NCI-H1105 treated with DMSO at 0.1 percent for 48 hours (cell line): Measurements from ENCODE around the gene RAB30.
"Not testable (repeated sequence)": the region's sequence is repeated elsewhere in the genome, so short reads cannot be mapped to it uniquely, and the experiment has no call there.

ENCODE experiments used
- DNase-seq: peaks from one replicate; lab custom pipeline; 2025; lab: John Stamatoyannopoulos, UW

Gene RAB30

GRCh38 chr11:83009999-83010398 lies 61.7 kb downstream of the RAB30 start:
- no peak for DNase-seq

GRCh38 chr11:83009136-83009535 lies 62.6 kb downstream of the RAB30 start:
- not testable (repeated sequence) for DNase-seq

GRCh38 chr11:83008581-83008923 lies 63.1 kb downstream of the RAB30 start:
- DNase-seq = no peak

GRCh38 chr11:83007909-83008580 lies 63.7 kb downstream of the RAB30 start:
- DNase-seq = peak; percentile 44

GRCh38 chr11:83007477-83007876 lies 64.2 kb downstream of the RAB30 start:
- peak; percentile 44 for DNase-seq

GRCh38 chr11:83006877-83007330 lies 64.8 kb downstream of the RAB30 start:
- peak; percentile 14 for DNase-seq

GRCh38 chr11:83004746-83005556 lies 66.7 kb downstream of the RAB30 start:
- peak; percentile 97 for DNase-seq

GRCh38 chr11:83002522-83002921 lies 69.2 kb downstream of the RAB30 start:
- DNase-seq = no peak

- DNase-seq = no peak
Observed at GRCh38 chr11:83002053-83002452, 69.6 kb downstream of the RAB30 start.

GRCh38 chr11:83000381-83000780 lies 71.3 kb downstream of the RAB30 start:
- no peak for DNase-seq

- DNase-seq = no peak
Observed at GRCh38 chr11:82999232-82999631, 72.5 kb downstream of the RAB30 start.

GRCh38 chr11:82998697-82999096 lies 73.0 kb downstream of the RAB30 start:
- no peak for DNase-seq

GRCh38 chr11:82996966-82997606 lies 74.6 kb downstream of the RAB30 start:
- DNase-seq = peak; percentile 27

GRCh38 chr11:82995754-82996398 lies 75.8 kb downstream of the RAB30 start:
- no peak for DNase-seq

GRCh38 chr11:82995235-82995634 lies 76.5 kb downstream of the RAB30 start:
- no peak for DNase-seq

GRCh38 chr11:82994604-82995230 lies 77.0 kb downstream of the RAB30 start:
- no peak for DNase-seq

- DNase-seq = no peak
Observed at GRCh38 chr11:82992223-82992622, 79.5 kb downstream of the RAB30 start.

GRCh38 chr11:82989628-82990404 lies 81.9 kb downstream of the RAB30 start:
- DNase-seq = no peak

- DNase-seq = no peak
Observed at GRCh38 chr11:82988936-82989627, 82.6 kb downstream of the RAB30 start.

GRCh38 chr11:82987997-82988396 lies 83.7 kb downstream of the RAB30 start:
- no peak for DNase-seq

GRCh38 chr11:82986446-82986845 lies 85.3 kb downstream of the RAB30 start:
- no peak for DNase-seq
